ENCODE results near the gene DDR2.
"Not testable (repeated sequence)": the region's sequence is repeated elsewhere in the genome, so short reads cannot be mapped to it uniquely, and the experiment has no call there.

Gene DDR2

GRCh38 chr1:162632217-162632666, at the start of gene DDR2:
Gene DDR2, plus strand, starts transcription at chr1:162632464. Its CDS starts 86,600 bp downstream, at chr1:162719064.
- DNase-seq = no peak

DNA sequence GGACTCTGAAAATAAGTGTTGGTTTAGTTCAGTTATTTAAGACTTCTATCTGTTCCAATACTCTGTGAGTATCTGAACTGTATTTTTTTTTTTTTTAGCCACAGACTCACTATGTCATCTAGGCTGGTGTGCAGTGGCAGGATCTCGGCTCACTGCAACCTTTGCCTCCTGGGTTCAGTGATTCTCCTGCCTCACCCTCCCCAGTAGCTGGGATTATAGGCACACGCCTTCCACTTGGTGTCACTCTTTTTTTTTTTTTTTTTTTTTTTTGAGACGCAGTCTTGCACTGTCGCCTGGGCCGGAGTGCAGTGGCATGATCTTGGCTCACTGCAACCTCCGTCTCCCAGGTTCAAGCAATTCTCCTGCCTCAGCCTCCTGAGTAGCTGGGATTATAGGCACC, 49.4 kb upstream of the DDR2 start:
- not testable (repeated sequence) for DNase-seq

DNA sequence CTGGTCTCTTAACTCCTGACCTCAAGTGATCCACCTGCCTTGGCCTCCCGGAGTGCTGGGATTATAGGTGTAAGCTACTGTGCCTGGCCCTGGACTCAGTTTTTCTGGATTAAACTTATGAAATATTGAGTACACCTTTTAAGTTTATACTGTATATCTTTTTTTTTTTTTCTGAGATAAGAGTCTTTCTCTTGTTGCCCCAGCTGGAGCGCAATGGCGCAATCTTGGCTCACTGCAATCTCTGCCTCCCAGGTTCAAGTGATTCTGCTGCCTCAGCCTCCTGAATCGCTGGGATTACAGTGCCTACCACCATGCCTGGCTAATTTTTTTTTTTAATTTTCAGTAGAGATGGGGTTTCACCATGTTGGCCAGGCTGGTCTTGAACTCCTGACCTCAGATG, 47.2 kb upstream of the DDR2 start:
- not testable (repeated sequence) for DNase-seq

GRCh38 chr1:162587347-162587746, 44.9 kb upstream of the DDR2 start:
- DNase-seq = peak in 1 of 2 experiments; percentile 33

GRCh38 chr1:162587761-162588260, 44.5 kb upstream of the DDR2 start:
- no peak for DNase-seq

GRCh38 chr1:162590101-162590500, 42.2 kb upstream of the DDR2 start:
- DNase-seq = no peak

GRCh38 chr1:162590686-162591085, 41.6 kb upstream of the DDR2 start:
- no peak for DNase-seq

DNA sequence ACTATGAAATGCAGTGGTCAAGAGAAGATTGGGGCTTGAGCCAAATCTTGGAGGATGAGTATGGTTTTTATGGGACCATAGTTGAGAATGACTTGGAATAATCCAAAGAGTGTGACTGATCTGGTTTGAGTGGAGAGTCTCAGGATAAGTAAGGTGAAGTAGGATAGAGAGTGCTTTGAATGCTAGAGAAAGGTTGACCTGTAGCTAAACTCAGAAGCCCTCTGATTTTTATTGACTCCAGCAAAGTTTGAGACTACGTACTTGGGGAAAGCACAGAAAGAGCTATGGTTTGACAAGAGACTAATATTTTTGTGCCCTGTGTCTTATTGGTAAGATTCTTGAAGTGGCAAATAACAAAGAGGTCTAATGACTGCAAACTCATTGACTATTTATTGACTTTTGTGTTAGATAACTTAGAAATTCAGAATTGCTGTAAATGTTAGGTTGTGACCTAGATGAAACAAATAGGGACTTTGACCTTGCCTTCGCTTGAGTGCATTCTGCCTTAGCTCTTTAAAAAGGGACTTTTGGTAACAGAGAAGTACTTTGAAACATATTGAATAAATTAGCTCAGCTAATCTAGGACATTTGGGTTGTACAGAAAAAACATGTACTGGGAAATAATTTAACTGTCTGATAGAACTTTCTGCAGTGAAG, 35.6 kb upstream of the DDR2 start:
- DNase-seq = no peak

DNA sequence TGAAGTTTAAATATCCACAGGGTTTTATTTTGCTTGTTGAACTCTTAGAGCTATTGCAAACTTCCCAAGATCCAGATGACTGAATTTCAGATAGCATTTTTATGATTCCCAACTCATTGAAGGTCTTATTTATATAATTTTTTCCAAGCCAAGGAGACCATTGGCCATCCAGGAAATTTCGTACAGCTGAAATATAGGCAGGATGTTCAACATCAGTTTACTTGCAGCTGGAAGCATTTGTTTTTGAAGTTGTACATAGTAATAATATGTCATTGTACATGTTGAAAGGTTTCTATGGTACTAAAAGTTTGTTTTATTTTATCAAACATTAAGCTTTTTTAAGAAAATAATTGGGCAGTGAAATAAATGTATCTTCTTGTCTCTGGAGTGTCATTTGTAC, 32.8 kb upstream of the DDR2 start:
- DNase-seq = no peak

- DNase-seq = not testable (repeated sequence)
Measured at GRCh38 chr1:162603117-162603516, 29.1 kb upstream of the DDR2 start.

DNA sequence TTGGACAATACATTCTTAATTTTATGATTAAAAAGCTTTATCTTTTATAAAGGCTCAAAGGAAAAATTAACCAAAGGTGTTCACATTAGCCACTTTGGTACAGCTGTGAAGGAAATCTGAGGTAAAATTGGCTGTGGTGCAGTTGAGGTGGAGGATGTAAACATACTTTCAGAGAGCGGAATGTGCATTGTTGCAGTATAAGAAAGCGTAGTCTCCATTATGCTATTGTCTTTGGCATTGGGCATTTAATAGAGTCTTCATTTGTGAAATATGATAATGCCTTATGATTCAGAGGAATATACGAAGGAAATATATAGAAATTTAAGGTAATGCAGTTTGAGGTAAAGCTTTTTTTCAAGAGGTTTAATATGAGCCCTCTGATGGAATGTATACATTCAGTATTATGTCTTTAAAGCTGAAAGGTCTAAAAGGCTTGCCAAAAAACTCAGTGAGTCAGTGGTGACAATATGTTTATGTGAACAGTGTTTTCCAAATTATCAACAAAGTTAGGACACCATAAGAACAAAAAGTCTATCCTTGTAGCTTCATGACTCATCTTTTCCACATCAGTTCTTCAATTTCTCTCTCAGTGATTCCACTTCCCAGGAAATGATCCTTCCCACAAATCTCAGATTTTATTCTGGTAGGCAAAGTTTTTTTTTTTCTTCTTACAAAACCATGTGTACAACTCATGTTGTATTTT, 26.9 kb upstream of the DDR2 start:
- DNase-seq = no peak

- no peak for DNase-seq
Measured at GRCh38 chr1:162609306-162609705, 23.0 kb upstream of the DDR2 start.

DNA sequence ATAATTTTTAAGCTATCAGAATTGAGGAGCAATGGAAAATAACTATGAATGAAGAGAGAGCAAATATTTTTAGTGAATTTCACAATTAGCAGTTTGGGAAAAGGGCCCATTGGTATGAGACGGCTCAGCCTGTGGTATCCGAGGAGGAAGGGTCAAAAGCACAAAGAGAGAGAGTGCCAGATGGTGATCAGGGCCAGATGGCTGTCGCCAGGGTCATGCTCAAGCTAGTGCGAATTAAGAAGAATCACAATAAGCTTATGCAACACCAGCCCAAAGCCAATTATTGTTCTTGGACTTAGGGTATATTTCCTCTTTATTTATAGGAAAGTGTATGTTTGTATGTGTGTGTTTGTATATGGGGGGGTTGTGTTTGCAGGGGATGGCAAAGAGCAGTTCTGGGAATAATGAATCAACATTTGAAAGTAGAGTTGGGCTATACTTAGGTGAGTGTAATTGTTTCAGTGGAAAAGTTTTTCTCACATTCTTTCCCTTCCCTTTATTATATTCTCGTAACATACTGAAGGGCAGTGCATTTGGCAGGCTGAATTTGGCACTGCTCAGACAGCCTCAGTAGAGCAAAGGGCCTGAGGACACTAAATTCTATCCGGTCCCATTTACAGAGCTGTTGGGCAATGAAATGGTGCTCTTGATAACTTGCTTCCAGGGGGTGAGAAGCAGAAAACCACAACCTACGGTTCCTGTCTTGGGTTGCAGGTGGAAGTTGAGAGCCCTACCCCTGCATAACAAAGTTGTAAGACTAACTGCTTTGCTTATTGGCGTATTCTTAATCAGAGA, 19.5 kb upstream of the DDR2 start:
- peak; percentile 71 to 85 for DNase-seq

- no peak for DNase-seq
Measured at GRCh38 chr1:162616848-162617247, 15.4 kb upstream of the DDR2 start.

DNA sequence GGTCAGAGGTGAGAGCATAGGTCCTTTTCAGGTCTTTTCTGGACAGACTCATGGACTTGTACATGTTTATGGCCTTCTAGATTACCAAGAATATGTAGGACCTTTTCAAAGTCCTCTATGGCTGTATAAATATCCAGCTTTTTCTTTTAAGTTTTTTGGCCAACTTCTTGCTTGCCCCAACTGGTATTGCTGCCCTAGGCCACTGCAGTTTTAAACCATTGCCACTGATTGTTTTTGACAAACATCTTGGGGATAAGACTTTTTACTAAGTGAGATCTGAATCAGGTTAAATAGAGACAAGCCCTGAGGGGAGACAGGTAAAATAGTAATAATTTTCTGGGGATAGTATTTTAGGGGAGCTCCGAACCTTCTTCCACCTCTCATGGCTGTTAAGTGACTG, 14.8 kb upstream of the DDR2 start:
- DNase-seq = no peak

DNA sequence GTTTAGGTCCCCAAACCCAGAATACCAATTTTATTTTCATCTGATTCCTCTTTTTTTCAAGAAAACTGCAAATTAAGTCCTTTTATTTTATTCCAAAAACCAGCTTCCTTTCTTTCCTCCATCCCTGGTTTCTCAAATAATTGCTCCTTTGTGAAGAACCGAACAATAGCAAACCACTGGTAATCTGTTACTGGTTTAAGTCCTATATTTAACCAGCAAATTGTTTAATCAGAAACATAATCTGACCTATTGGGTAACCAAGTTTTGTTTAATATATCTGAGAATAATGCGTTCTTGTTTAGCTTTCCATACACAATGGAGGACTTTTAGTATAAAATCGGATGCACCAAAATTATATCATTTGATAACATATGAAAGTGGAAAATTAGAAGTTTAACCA, 13.2 kb upstream of the DDR2 start:
- DNase-seq = no peak

- DNase-seq = no peak
Measured at GRCh38 chr1:162621256-162621655, 11.0 kb upstream of the DDR2 start.

DNA sequence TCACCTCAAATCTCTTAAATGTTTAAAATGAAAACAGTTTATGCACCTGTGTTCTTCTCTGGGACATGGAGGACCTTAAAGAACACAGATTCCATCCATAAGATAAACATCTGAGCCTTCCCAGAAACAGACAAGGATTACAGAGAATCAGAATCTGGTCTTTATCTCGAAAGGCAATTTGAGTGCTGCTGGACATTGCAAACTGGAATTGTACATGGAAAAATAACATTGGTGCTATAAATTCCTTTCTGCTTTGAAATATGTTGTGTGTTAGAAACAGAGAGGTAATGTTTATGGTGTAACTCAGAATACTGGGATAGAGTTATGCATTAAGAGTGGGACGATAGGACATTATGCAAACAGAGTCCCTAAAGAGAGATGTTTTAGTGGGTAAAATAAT, 6.6 kb upstream of the DDR2 start:
- no peak for DNase-seq

DNA sequence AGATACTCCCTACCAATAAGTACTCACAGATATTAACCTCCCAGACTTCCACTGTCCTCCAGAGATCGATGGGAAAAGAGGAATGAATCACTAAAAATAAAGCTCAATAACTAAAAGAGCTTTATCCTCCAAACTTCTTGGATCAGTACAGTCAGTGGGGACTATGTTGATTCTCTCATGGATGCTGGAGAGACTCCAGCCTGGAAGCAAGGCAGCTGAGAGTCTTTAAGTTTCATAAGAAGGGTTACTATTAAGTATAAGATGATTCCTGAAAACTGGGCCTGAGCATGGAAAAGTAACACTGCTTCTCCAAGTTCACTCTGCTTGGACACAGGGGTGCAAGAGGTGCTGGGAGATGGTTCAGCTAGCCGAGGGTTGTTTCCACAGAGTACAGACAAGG, 6.2 kb upstream of the DDR2 start:
- no peak for DNase-seq

GRCh38 chr1:162626761-162627160, 5.5 kb upstream of the DDR2 start:
- DNase-seq = no peak

GRCh38 chr1:162627662-162628296, 4.5 kb upstream of the DDR2 start:
- DNase-seq = peak; percentile 11 to 51

DNA sequence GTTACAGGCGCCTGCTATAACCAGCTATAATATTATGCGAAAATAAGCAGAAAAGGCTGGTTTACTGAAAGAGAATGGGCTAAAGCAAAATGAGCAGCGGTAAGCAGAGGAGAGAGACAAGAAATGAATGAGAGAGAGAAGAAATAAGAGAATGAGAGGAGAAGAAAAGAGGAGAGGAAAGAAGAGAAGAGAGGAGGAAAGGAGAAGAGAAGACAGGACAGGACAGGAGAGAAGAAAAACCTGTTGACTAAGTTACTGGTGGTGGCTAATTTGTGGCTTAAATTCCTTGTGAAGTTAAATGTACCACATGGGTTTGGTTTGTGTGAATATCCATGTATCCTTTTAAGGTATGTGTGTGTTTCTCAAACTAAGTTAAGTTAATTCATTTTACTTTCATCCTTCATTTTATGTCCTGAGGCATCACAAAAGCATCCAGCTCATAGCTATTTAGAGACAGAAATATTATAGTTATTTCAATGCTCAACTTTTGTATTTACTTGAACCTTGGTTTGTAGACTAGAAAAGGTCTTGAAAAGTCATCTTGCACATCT, 3.1 kb upstream of the DDR2 start:
- no peak for DNase-seq

DNA sequence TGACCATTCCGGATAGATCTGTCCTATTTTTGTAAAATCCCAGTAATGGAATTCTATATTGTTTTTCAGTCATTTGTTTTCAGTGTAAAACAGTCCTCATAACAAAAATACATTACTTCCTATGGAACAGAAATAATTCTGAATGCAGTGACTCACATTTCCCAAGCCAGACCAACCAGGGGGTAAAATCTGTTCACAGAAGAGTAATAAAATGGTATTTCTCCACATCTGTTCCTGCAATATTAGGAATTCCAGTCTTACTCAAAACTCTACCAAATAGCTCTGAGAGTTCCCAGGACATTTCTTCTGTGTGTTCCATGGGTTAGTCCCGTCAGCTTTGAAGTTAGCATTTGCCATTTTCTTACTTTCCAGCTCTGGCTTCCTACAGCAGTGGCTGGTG, 2.6 kb upstream of the DDR2 start:
- no peak for DNase-seq
